HG02943 (cell line): ENCODE data around the gene CYB5R4.
"Not testable (repeated sequence)": the region's sequence is repeated elsewhere in the genome, so short reads cannot be mapped to it uniquely, and the experiment has no call there.

Experiments
- ATAC-seq: cut with Tn5 transposase; IDR thresholded peaks from one replicate; pipeline ENCODE4 v1.9.1; 2021; ENCODE audit warnings: mild to moderate bottlenecking, low read depth, moderate library complexity; ENCODE audit not compliant: unreplicated experiment

Gene CYB5R4

DNA sequence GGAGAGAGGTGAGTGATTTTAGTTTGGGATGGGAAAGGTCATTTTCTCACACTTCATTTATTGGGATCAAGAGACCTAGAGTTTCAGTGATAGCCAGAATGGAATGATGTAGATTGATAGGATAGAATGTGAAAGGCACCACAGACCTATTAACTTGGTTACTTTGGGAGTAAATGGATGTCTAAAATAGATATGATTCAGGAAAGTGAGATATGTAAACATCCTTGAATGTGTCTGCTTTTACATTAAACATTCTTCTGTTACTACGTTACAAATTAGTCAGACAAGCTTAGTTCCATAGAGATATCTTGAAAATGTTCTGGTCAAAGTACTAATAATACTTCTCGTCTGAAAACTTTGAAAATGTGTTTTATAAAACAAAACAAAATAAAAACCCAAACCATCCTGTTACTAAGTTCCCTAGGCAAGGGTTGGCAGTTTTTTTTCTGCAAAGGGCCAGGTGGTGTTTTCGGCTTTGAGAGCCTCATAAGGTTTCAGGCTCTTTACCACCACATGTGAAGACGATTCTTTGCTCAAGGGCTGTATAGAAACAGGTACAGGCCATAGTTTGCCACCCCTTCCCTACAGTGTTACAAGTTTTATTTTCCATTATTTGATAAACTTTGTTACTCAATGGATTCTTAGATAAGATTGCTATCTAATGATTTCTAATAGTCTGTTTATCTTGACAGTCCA lies 3.4 kb downstream of the CYB5R4 start:
- ATAC-seq: no peak

DNA sequence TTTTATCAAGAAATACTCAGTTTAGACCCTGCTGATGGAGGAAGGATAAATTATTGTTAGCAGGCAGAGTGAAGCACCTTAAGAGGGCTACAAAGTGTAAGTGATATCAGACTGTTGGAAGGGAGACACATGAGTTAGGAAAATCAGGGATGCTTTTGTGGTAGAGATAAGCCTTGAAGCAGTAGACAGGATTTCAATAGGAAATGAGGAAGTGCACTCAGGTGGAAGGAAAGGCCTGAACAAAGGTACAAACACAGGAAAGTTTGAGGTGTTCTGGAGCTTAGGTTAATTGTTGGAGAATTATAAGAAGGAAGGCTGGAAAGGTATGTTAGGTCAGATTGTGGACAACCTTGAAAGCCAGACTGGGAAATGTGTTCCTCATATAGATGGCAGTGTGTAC lies 7.6 kb downstream of the CYB5R4 start:
- ATAC-seq: no peak

DNA sequence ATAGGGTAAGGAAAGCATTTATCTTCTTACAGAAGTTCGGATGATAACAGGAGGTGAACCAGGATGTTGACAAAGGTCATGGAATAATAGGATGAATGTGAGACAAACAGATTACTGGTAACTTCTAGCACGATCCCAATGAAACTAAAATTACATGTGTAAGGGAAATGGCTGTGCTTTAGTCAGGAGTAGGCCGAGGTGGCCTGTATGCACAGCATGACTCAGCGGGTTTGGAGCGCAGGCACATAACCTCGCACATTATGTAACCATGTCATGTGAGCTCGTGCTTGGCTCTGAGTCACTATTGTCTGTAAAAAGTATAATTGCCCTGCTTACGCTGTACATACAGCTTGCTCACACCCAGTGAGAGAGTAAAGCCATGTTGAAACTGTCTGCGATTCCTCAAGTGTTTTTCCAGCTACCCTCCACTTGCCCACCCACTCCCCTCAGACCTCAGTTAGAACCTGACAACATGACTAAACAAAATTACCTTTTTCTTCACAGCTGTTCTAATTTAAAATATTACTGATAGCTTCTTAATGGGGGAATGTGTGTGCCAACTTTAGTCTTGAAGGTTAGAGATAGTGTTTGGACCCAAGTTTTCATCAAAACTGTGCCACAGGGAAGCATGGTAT lies 8.2 kb downstream of the CYB5R4 start:
- ATAC-seq: no peak

DNA sequence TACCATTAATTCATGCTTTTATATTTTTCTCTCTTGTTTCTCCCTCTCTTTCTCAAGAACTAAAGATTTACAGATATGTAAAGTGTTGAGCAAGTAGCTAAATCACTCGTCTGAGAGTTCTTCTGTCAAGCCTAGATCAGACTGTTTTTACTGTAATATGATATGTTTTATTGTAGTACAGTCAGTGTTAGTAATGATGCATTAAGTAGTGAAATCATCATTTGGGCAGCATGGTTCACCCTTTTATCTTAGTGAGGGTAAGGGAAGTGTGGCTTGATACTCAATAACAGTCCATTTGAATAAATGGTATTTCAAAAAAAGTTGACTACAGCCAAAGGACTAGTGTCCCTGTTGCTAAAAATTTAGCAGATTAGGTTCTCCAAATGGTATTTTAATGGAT lies 9.2 kb downstream of the CYB5R4 start:
- ATAC-seq: no peak

DNA sequence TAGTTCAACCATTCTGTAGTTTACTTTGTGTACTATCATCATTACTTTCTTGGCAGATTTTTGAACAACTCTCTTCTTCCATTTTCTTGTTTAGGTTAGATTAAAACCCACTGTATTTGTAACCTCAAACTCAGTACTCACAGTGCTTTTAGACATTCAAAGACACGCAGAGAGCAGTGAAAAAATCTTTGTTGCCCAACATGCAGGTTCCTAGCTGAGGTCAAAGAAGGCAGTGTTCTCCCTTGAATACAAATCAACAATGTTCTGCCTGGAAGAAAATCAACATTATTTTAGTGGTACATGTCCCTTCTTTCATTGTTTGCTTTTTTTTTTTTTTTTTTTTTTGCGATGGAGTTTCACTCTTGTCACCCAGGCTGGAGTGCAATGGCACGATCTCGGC lies 11.2 kb downstream of the CYB5R4 start:
- ATAC-seq: no peak

DNA sequence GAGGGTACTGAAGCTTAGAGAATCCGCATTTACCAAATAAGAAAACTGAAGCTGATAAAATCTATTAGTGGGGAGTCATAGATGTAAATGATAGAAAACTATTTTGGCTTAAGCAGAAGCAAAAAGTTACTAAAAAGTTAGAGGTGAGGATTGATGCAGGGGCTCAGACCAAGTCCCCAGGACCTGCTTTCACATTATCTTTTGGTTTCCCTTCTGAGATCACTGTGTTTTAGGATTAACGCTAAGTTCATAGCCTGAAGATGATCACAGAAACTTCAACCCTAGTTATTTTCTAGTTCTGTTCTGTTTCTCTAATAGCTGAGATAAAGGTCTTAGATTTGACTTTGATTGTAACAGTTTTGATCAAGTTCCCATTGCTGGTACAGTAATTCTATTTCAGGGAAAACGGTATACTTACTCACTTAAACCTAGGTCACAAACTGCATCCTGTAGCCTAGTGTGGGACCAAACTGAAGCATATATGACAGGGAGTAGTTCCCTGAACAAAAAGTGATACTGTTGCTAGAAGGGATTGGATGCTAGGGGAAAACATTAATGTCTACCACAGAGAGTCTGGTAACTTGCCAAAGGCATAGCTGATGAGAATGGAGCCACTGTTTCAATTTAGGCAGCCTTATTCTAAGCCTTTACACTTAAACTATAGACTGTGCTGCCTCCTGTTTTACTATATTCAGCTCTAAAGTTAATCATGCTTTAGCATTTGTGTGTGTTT lies 13.1 kb downstream of the CYB5R4 start:
- no peak for ATAC-seq

DNA sequence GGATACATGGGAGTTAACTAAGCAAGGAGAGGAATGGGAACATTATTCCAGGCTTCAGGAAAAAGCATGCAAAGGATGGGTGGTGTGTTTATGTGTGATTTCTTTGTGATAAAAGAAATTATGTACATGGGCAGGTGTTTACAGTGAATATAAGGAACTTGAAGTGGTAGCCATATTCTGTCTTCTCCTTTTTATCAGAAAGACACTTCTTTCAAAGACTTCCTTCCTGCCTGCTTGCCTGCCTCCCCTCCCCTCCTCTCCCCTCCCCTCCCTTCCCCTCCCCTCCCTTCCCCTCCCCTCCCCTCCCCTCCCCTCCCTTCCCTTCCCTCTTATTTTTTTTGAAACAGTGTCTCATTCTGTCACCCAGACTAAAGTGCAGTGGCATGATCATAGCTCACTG lies 14.4 kb downstream of the CYB5R4 start:
- no peak for ATAC-seq

DNA sequence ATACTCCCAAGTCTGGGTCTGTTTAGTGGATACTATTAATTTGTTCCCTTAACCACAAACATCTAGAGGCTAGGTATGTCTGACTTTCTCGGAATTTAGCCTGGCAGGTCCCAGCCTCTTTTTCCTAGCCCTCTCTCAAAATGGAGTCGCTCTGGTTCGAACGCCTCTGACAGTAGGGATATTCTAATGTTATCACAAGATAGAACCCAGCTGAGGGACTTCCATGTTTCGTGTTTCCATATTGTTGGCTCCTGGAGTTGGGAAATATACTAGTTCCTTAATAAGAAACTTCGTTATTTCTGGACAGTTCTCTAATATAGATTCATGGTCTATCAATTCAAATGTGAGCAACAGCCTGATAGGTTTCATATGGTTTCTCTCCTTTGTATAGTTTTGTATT lies 16.4 kb downstream of the CYB5R4 start:
- no peak for ATAC-seq

DNA sequence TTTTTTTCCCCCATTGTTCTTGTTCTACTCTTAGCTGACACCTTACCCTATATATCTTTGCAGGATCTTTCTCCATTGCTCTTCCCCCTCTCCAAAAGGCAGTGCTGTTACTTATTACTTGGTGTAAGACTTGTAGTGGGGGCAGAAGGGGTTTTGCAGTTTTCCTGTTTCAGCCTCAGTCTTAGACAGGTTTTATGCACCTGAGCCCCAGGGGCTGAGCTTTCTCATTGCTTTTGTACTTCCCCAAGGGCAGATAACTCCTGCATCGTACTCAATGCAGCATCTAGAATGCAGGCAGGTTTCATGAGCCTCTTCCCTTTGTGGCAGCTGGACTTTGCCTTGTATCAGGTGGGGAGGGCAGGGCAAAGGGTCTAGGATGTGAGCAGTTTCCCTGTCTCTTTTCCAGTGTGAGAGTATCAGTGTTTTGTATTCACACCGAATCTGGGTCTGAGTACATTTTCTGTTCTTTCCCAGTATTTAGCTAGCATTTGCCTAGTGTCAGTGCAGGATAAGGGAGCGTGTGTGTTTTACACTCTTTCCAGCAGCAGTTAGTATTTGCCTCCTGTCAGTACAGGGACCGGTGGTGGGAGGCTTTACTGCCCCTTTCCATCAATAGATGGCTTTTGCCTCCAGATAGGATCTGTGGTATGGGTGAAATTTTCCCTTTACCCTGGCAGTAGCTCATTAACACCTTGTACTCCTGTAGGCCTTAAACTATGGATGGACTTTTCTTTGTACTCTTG lies 19.6 kb downstream of the CYB5R4 start:
- ATAC-seq: no peak

DNA sequence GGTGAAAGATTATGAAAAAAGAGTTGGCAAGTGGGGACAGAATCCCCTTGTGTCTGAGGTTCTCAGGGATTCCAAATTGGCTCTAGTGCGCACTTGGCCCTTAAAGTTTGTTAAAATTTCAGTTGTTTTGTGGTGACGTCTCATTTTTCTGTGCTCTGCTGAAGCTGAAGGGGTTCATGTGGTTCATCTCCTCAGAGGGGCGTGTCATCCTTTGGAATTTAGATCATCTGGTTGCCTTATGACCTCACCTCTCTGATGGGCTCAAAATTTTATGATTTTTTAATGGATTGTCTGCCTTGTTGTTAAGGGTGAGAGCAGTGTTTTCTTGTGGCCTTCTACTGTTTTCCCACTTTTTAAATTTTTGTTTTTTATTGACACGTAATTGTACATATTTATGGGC lies 20.3 kb downstream of the CYB5R4 start:
- ATAC-seq: no peak

DNA sequence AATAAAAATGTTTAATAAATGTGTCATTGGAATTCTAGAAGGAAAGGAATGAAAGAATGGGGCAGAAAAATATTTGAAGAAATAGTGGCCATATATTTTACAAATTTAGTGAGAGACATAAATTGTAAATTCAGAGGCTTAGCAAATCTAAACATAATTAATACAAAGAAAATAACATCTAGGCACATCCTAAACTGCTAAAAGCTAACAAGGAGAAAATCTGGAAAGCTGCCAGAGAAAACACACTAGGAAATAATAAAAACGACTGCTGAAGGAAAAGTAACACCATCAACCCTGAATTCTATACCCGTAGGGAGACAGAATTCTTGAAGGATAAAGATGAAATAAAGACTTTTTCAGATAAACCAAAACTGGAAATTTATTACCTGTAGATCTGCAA lies 23.8 kb downstream of the CYB5R4 start:
- ATAC-seq: no peak

DNA sequence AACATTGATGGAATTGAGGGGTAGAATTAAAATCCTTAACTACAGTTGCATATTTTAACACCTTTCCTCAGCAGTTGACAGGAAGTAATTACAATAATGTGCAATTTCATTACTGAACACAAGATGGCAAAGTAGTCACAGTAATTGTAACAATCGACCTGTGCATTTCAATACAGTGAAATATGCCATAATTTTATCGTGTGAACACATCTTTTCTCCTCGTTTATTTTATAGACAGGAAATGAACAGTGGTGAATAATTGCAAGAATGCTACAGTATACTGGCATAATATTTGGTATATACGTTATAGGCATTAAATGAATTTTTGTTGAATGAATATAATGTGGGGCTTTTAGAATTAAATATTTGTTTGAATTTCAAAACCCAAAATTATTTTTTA lies 25.0 kb downstream of the CYB5R4 start:
- ATAC-seq: peak; percentile 83

DNA sequence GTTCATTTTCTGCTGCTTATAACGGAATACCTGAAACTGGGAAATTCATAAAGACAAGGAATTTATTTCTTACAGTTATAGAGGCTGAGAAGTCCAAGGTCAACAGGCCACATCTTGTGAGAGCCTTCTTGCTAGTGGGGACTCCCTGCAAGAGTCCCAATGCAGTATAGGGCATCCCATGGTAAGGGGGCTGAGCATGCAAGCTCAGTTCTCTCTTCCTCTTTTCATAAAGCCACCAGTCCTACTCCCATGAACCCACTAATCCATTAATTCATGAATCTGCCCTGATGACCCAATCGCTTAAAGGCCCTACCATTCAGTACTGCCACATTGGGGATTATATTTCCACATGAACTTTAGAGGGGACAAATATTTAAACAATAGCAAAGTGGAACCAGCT lies 26.5 kb downstream of the CYB5R4 start:
- ATAC-seq: no peak

DNA sequence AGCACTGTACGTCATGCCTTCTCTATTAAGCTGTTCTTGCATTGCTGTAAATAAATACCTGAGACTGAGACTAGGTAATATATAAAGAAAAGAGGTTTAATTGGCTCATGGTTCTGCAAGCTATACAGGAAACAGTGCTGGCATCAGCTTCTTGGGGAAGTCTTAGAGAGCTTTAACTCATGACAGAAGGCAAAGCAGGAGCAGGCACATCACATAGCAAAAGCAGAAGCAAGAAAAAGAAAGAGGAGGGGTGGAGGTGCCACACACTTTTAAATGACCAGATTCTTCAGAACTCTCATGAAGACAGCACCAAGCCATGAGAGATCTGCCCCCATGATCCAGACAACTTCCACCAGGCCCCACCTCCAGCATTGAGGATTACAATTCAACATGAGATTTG lies 30.1 kb downstream of the CYB5R4 start:
- ATAC-seq: no peak

DNA sequence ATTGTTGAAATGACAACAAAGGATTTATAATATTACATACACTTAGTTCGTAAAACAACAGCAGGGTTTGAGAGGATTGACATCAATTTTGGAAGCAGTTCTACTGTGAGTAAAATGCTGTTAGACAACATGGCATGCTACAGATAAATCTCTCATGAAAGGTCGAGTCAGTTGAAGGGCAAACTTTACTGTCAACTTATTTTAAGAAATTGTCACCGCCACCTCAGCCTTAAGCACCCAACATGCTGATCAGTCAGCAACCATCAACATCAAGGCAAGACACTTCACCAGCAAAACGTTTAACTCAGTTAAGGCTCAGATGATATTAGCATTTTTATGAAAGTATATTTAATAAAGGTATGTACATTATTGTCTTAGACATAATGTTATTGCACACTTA lies 31.0 kb downstream of the CYB5R4 start:
- ATAC-seq: no peak

DNA sequence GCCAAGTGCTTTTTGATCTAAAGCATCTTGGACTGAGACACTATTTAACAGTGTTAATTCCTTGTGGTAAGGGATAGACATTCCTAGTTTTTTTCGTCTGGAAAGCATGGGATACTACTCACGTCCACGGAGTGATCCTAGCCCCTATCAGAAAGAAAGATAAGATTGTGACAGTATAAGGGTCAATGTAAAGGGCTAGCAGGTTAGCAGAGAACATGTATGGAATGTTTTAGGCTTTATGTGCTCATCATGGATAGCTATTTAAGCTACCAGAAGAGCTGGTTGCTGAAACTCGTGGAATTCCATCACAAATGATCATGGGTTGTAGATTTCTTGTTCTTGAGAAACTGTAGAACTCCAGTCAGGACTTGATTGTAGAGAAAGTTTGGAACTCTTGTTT lies 32.1 kb downstream of the CYB5R4 start:
- ATAC-seq: no peak

DNA sequence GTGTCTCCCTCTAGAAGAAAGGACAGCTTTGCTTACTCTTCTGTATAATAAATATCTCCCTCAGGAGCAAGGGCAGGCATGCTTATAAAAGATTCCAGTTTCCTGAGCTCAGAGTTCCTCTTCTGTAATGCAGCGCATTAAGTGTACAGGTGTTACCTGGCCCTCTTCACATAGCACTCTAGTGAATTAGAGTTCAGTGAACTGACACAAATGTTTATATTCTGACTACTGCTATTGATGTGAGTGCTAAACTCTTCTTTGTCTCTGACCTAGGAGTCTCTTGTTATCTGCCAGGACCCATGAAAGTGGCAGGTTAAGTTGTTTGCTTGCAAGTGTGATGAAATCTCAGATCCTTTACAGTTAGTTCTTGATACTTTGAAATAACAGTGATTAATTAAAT lies 33.5 kb downstream of the CYB5R4 start:
- ATAC-seq: no peak

DNA sequence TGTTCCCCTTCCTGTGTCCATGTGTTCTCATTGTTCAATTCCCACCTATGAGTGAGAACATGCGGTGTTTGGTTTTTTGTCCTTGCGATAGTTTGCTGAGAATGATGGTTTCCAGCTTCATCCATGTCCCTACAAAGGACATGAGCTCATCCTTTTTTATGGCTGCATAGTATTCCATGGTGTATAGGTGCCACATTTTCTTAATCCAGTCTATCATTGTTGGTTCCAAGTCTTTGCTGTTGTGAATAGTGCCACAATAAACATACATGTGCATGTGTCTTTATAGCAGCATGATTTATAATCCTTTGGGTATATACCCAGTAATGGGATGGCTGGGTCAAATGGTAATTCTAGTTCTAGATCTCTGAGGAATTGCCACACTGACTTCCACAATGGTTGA lies 37.6 kb downstream of the CYB5R4 start:
- not testable (repeated sequence) for ATAC-seq

DNA sequence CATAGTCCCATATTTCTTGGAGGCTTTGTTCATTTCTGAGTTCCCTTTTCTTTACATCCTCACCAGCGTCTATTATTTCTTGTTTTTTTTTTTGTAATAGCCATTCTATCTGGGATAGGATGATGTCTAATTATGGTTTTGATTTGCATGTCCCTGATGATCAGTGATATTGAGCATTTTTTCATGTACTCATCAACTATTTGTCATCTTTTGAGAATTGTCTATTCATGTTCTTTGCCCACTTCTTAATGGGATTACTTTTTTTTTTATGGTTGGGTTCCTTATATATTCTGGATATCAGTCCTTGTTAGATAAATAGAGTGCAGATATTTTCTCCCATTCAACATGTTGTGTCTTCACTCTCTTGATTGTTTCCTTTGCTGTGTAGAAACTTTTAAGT lies 42.1 kb downstream of the CYB5R4 start:
- no peak for ATAC-seq

DNA sequence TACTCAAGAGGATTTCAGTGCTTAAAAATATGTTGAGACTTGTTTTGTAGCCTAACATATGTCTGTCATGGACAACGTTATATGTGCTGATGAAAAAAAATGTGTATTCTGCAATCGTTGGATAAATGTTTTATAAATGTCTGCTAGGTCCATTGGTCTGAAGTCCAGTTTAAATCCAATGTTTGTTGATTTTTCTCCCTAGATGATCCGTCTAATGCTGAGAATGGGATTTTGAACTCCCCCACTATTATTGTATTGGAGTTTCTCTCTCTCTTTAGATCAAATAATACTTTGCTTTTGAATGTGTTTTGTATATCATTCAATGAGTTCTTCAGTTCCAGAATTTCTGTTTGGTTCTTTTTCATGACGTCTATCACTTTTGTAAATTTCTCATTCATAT lies 44.9 kb downstream of the CYB5R4 start:
- no peak for ATAC-seq

DNA sequence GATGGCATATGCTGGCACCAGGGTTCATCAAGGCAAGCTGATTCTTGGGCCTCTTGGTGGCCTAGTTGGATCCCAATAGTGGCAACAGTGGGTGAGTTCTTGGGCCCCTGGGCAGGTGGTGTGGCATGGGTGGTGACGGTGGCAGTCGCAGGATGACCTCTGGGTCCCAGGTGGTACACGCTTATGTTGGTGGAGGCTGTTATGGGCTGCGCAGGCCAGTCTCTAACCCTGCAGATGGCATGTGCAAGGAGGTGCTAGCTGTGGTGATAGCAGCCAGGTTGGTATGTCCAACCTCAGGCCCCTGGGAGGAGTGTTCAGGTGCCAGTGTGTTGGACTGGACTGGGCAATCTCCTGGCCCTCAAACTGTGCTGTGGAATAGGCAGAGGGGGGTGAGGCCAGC lies 46.2 kb downstream of the CYB5R4 start:
- no peak for ATAC-seq
